Measurements from ENCODE around the gene POMGNT1. TPM values are rescaled to one million over a fixed set of nuclear protein-coding genes. Genes with fewer than 3 reads are reported as not detected.

POMGNT1 gene
- total and polyA plus RNA-seq, 2 of the 13 experiments (the other 11 are each of a cell fraction or from before 2014, with no cell fraction given) = 33.9 to 46.8 TPM

DNA sequence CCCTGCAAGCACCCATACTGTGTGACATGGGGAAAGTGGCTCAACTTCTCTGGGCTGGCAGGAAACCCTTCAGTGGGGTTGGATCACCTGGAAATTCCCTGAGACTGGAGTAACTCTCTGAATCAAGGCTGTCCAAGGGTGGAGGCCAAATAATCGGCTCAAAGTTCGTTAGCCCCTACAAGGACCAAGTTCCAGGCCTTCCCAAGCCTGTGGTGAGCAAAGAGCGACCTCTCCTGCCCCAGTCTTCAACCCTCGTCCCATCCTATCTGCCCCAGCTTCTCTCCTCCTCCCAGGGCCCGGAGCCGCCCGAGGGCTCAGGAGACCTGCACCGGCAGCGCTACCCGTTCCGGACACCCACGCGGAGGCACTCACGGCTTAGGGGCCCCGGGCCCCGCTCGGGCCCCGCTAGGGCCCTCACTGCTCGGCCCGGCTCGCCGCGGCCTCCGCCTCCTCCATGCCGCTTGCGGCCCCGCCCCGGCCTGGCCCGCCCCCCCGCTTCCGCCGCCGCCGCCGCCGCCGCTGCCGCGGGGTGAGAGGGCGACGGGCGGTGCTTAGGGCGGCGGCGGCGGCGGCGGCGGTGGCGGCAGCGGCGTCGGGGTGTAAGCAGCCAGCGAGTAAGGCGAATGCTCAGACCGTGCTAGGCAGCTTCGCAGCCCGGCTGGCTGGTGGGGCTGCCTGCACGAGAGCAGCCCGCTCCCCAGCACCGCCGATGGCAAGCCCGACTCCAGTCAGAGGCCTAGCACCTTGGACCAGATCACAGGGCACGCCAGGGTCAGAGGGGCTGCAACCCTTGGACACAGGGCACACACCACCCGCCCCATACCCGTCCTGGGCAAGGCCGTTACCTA, at the start of gene POMGNT1 (continued):
- TF ChIP-seq ZNF574 (CRISPR knock-in tag; IDR thresholded peaks at IDR 0.05) (peak; percentile 50; the same call in 1 of the 2 replicates), POLR2G (IDR thresholded peaks at IDR 0.05; ENCODE audit: low read depth, low read length) (peak; percentile 84), NFATC3 (CRISPR knock-in tag; IDR thresholded peaks at IDR 0.05) (no peak), ERF (CRISPR knock-in tag; IDR thresholded peaks at IDR 0.05) (peak; percentile 54; the same call in 1 of the 2 replicates), SOX5 (CRISPR knock-in tag; IDR thresholded peaks at IDR 0.05; ENCODE audit: borderline replicate concordance) (no peak), ZNF878 (CRISPR knock-in tag; IDR thresholded peaks at IDR 0.05) (no peak), ZBTB7B (CRISPR knock-in tag; IDR thresholded peaks at IDR 0.05) (peak; percentile 41; the same call in 1 of the 2 replicates), PPARG (CRISPR knock-in tag; conservative IDR thresholded peaks at IDR 0.05) (no peak), ZNF292 (CRISPR knock-in tag; IDR thresholded peaks at IDR 0.05; ENCODE audit: borderline replicate concordance, low read depth) (no peak), ZNF83 (CRISPR knock-in tag; IDR thresholded peaks at IDR 0.05; ENCODE audit: borderline replicate concordance) (no peak; the same call in 1 of the 2 replicates), HOXA5 (CRISPR knock-in tag; IDR thresholded peaks at IDR 0.05) (peak; percentile 63; the same call in 1 of the 2 replicates), RBM22 (optimal IDR thresholded peaks at IDR 0.05; ENCODE audit: low read length) (no peak), KLF11 (CRISPR knock-in tag; IDR thresholded peaks at IDR 0.05) (no peak), ZNF225 (CRISPR knock-in tag; IDR thresholded peaks at IDR 0.05) (no peak), SRSF9 (IDR thresholded peaks at IDR 0.05; ENCODE audit: borderline replicate concordance, insufficient read depth, low read depth, low read length, poor library complexity, severe bottlenecking) (no peak), FOSL2 (CRISPR knock-in tag; IDR thresholded peaks at IDR 0.05) (no peak), ZNF430 (CRISPR knock-in tag; IDR thresholded peaks at IDR 0.05) (peak; percentile 24; the same call in 1 of the 2 replicates), ZNF75D (CRISPR knock-in tag; IDR thresholded peaks at IDR 0.05; ENCODE audit: borderline replicate concordance) (no peak), HNRNPUL1 (IDR thresholded peaks at IDR 0.05; ENCODE audit: low read depth, low read length) (no peak)
- TF ChIP-seq, protein P1, sequence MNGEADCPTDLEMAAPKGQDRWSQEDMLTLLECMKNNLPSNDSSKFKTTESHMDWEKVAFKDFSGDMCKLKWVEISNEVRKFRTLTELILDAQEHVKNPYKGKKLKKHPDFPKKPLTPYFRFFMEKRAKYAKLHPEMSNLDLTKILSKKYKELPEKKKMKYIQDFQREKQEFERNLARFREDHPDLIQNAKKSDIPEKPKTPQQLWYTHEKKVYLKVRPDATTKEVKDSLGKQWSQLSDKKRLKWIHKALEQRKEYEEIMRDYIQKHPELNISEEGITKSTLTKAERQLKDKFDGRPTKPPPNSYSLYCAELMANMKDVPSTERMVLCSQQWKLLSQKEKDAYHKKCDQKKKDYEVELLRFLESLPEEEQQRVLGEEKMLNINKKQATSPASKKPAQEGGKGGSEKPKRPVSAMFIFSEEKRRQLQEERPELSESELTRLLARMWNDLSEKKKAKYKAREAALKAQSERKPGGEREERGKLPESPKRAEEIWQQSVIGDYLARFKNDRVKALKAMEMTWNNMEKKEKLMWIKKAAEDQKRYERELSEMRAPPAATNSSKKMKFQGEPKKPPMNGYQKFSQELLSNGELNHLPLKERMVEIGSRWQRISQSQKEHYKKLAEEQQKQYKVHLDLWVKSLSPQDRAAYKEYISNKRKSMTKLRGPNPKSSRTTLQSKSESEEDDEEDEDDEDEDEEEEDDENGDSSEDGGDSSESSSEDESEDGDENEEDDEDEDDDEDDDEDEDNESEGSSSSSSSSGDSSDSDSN (CRISPR knock-in tag; IDR thresholded peaks at IDR 0.05) = peak; percentile 62; the same call in 1 of the 2 replicates
- TF ChIP-seq, protein P2, sequence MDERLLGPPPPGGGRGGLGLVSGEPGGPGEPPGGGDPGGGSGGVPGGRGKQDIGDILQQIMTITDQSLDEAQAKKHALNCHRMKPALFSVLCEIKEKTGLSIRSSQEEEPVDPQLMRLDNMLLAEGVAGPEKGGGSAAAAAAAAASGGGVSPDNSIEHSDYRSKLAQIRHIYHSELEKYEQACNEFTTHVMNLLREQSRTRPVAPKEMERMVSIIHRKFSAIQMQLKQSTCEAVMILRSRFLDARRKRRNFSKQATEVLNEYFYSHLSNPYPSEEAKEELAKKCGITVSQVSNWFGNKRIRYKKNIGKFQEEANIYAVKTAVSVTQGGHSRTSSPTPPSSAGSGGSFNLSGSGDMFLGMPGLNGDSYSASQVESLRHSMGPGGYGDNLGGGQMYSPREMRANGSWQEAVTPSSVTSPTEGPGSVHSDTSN (CRISPR knock-in tag; IDR thresholded peaks at IDR 0.05) = no peak
- TF ChIP-seq, protein P3, sequence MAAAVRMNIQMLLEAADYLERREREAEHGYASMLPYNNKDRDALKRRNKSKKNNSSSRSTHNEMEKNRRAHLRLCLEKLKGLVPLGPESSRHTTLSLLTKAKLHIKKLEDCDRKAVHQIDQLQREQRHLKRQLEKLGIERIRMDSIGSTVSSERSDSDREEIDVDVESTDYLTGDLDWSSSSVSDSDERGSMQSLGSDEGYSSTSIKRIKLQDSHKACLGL (CRISPR knock-in tag; IDR thresholded peaks at IDR 0.05) = peak; percentile 76; the same call in 1 of the 2 replicates

Measured in HepG2 (cell line).